Neural progenitor cell (in vitro differentiated cells): Measurements from ENCODE around the gene MSANTD2.

Source experiments
- EZH2phosphoT487 ChIP-seq: fragments of 200-600 bp; sonication (generic); IDR thresholded peaks from 2 replicates; pipeline ENCODE4 v1.6.1; 2017; ENCODE audit warnings: antibody characterized with exemption
- TF ChIP-seq, protein P1 (sequence below): fragments of 200-600 bp; sonication (generic); IDR thresholded peaks from 2 replicates; pipeline ENCODE4 v1.5.1; 2017; ENCODE audit warnings: antibody characterized with exemption, mild to moderate bottlenecking

DNA sequence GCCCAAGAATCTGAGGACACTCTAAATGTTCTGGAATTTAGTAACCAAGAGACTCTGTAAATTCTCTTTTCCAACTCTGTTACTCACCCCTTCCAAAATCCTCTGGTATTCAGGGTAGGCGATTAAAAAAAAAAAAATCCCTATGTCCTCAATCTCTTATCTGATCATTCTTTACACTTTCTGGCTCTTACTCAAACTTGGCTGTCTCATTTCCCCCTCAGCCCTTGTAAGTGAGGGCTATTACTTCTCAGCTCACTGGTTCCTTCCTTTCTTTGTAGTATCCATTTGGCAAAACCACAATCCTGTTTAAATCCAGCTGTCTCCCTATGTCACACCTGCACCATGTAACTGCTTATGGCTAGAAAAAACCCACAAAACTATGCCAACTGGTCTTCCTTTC lies 12.7 kb upstream of the MSANTD2 start:
- TF ChIP-seq, protein P1, sequence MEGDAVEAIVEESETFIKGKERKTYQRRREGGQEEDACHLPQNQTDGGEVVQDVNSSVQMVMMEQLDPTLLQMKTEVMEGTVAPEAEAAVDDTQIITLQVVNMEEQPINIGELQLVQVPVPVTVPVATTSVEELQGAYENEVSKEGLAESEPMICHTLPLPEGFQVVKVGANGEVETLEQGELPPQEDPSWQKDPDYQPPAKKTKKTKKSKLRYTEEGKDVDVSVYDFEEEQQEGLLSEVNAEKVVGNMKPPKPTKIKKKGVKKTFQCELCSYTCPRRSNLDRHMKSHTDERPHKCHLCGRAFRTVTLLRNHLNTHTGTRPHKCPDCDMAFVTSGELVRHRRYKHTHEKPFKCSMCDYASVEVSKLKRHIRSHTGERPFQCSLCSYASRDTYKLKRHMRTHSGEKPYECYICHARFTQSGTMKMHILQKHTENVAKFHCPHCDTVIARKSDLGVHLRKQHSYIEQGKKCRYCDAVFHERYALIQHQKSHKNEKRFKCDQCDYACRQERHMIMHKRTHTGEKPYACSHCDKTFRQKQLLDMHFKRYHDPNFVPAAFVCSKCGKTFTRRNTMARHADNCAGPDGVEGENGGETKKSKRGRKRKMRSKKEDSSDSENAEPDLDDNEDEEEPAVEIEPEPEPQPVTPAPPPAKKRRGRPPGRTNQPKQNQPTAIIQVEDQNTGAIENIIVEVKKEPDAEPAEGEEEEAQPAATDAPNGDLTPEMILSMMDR, result no peak
- no peak for TF ChIP-seq EZH2phosphoT487
